GM19351 (cell line): Measurements from ENCODE around the gene PCSK9.

Experiments
- ATAC-seq: cut with Tn5 transposase; IDR thresholded peaks from one replicate; pipeline ENCODE4 v1.9.1; 2021; ENCODE audit warnings: mild to moderate bottlenecking, moderate library complexity; ENCODE audit not compliant: unreplicated experiment

The PCSK9 gene

GRCh38 chr1:55043011-55043410, 3.7 kb downstream of the PCSK9 start:
- no peak for ATAC-seq

DNA sequence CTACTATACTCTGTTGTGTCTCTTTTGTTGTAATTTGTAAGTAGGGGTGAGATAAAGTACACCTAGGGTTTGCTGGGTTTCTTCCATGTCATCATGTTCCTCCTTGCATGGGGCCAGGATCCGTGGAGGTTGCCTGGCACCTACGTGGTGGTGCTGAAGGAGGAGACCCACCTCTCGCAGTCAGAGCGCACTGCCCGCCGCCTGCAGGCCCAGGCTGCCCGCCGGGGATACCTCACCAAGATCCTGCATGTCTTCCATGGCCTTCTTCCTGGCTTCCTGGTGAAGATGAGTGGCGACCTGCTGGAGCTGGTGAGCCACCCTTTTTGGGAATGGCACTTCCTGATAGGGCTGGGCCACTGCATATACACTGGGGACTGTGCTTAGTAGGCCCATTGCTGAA, 4.4 kb downstream of the PCSK9 start:
- no peak for ATAC-seq

- no peak for ATAC-seq
Observed at GRCh38 chr1:55044617-55045397, 5.5 kb downstream of the PCSK9 start.

DNA sequence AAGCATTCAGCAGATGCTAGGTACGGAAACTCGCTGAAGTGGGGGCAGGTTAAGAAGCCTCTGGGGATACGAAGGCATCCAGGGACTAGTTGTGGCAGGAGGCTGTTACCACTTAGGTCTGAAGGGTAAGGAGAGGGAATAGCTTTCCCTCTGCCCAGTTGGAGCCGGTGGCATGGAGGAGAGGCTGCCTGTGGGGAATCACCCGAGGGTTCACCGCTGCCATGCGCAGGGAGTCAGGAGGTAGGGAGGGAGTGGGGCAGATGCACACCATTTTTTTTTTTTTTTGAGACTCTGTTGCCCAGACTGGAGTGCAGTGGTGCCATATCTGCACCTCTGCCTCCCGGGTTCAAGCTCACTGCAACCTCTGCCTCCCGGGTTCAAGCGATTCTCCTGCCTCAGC, 6.1 kb downstream of the PCSK9 start:
- no peak for ATAC-seq

DNA sequence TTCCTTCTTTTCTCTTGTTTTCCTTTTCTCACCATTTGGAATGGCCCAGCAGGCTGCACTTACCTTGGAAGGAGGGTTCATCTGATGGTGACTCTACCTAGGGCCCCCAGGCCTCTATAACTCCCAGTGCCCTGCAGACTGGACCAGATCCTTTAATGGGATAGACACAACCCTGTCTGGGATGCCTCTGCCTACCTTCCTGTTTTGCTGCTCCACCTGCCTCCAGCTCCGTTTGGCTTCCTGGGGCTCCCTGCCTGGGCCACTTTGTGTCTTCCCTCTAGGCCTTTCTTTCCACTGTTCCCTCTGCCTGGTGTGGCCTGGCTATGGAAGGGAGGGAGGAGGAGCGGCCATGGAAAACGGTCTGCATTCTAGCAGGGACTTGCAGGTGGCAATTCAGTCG, 7.5 kb downstream of the PCSK9 start:
- ATAC-seq, result no peak

DNA sequence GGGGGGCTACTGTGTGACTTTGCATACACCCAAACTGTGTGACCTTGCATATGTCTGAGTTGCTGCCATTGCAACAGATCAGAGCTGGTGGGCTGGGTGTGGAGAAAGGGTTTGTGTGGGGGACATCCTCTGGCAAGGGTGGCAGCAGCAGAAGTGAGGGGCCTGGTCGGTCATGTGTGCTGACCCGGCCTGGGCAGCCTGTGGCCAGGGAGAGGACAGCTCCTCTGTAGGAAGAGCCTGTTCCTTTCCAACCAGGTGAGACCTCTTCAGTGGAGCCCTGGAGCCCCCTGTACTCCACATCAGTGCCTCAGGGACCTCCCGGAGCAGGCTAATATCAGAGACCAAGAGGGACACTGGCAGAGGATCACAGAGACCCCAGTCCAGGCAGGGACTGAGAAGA, 8.3 kb downstream of the PCSK9 start:
- no peak for ATAC-seq

GRCh38 chr1:55048453-55049270, 9.3 kb downstream of the PCSK9 start:
- no peak for ATAC-seq

DNA sequence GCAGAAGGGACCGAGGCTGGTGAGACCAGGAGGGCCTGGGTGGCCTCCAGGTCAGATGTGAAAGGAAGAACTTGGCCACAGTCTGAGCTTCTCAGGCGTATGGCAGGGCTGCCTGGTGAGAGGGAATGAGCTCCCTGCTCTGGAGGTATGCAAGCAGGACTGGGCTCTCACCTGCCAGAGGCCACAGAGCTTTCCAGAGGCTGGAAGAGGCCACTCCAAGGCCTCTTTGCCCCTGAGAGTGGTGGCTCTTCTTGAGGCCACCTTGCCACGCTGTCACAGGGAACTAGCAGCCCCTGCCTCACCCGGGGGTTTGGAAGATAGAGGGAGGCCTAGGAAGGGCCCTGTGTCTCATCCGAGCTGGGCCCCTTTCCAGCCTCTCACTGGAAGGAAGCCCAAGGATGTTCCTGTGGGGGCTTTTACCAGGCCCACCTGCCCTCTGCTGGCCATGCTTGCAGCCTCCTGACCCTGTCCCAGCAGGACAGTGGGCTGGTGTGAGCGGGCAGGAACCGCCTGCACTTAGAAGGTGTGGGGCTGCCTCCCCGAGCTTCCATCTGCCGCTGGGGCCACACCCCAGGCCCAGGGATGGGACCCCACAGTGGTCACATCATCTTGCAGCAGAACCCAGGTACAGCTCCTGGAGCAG, 10.0 kb downstream of the PCSK9 start:
- ATAC-seq, result no peak

- ATAC-seq, result no peak
Observed at GRCh38 chr1:55049914-55050278, 10.5 kb downstream of the PCSK9 start.

DNA sequence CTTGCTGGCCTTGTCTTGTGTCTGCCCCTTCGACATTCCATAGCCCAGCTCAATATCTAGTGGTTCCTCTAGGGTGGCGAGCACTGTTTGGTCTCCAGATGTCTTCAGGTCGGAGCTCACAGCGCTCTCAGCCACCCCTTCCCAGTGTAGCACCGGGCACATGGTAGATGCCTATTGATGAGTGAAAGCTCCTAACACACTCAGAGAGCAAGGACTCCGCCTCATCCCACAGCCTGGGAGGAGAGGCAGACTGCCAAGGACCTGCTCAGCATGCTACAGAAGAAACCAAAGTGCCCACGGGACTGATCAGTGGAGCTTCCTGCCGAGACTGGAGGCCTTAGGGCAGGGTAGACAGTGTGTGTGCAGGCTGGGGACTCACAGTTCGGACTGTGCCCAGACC, 10.9 kb downstream of the PCSK9 start:
- ATAC-seq, result no peak

DNA sequence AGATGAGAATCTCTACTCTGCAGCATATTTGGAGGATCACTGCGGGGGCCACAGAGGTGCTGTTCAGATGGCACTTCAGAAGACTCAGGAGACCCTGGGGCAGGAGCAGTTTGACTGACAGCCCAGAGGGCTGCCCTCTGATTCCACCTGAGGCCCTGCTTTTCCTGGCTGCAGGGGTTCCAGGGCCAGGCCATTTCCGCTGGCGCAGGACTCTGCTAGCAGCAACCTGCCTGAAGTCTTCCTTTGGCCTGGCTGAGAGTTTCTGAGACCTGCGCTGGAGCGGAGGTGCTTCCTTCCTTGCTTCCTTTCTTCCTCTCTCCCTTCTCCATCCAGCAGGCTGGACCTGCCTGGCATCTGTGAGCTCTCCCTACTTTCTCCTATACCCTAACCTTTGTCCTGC, 11.8 kb downstream of the PCSK9 start:
- no peak for ATAC-seq

DNA sequence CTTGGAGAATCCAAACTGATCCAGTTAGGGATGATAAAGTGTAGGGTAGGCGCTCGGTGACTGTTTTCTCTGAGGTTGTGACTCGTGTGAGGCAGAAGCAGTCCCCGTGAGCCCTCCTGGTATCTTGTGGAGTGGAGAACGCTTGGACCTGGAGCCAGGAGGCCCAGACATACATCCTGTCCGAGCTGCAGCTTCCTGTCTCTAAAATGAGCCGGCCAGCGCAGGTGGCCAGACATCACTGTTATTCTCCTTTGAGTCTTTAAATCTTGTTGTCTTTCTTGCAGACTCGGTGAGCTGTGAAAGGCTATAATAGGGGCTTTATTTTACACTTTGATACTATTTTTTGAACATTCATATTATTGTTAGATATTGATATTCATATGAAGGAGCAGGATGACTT, 12.3 kb downstream of the PCSK9 start:
- no peak for ATAC-seq

DNA sequence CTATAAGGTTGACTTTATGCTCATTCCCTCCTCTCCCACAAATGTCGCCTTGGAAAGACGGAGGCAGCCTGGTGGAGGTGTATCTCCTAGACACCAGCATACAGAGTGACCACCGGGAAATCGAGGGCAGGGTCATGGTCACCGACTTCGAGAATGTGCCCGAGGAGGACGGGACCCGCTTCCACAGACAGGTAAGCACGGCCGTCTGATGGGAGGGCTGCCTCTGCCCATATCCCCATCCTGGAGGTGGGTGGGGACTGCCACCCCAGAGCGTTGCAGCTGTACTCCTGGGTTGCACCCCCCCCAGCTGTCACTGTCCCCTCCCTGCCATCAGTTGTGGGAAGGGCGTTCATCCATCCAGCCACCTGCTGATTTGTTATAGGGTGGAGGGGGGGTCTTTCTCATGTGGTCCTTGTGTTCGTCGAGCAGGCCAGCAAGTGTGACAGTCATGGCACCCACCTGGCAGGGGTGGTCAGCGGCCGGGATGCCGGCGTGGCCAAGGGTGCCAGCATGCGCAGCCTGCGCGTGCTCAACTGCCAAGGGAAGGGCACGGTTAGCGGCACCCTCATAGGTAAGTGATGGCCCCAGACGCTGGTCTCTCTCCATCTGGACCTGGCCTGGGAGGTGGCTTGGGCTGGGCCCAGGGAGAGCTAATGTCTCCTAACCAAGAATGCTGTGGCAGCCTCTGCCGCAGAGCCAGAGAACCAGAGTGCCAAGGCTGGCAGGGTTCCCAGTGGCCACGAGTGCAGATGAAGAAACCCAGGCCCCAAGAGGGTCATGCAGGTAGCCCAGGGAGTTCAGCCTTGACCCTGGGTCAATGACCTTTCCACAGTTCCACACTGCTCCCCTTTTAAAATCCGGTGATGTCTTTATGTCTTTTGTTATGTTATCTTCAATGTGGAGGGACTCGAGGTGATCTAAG, 13.1 kb downstream of the PCSK9 start:
- no peak for ATAC-seq

GRCh38 chr1:55053265-55053954, 14.1 kb downstream of the PCSK9 start:
- ATAC-seq, result no peak

DNA sequence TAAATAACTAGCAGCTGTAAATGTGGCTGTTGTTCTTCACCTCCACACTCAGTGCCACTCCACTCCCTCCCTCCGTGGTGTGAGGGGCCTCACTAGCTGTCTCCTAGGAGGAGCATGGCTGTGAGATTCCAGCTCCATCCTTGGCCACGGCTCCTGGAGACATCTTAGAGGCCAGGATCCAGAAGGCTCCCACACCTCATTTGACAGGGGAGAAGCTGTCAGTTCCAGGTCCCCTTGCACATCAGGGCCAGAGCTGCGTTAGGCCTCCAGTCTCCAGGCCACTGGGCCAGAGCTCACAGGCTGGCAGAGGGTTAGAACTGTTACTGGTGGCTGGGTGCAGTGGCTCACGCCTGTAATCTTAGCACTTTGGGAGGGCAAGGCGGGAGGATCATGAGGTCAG, 15.0 kb downstream of the PCSK9 start:
- no peak for ATAC-seq

GRCh38 chr1:55055084-55055882, 15.9 kb downstream of the PCSK9 start:
- ATAC-seq, result no peak

DNA sequence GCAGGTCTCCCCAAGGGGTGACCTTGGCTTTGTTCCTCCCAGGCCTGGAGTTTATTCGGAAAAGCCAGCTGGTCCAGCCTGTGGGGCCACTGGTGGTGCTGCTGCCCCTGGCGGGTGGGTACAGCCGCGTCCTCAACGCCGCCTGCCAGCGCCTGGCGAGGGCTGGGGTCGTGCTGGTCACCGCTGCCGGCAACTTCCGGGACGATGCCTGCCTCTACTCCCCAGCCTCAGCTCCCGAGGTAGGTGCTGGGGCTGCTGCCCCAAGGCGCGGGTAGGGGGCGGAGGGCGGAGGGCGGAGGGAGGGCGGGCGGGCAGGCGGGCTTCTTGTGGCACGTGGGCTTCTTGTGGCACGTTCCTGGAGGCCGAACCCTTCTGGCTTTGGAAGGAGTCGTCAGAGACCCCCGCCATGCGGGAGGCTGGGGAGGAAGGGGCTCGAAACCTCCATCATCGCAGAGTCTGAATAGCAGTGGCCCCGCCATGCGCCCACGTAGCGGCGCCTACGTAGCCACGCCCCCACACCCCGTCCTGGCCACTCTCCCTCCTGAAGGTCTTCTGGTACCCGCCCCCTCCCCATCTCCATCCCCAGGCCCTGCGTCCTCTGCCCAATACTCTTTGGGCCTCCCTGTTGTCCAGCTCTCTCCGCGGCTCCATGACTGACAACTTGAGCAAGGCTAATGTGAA, 16.7 kb downstream of the PCSK9 start:
- ATAC-seq, result no peak

GRCh38 chr1:55056632-55056992, 17.3 kb downstream of the PCSK9 start:
- ATAC-seq, result no peak
